C4-2B (cell line): Measurements from ENCODE around the gene CFH.

Experiments used
- CTCF ChIP-seq: fragments of 450-650 bp; conservative IDR thresholded peaks from 2 replicates; pipeline ENCODE4 v1.5.1; 2017; ENCODE audit warnings: mild to moderate bottlenecking
- ZFX ChIP-seq: fragments of 450-650 bp; IDR thresholded peaks from 2 replicates; pipeline ENCODE4 v1.6.1; 2017

GRCh38 chr1:196680107-196680506 lies 28.3 kb downstream of the CFH start:
- no peak for TF ChIP-seq CTCF
- no peak for TF ChIP-seq ZFX
